KMS-11 (cell line): ENCODE results near the gene CMTM6.

Experiments used
- H2AFZ ChIP-seq: fragments of 200-600 bp; sonication (generic); 2 replicates; pipeline ENCODE4 v1.6.1; 2016; ENCODE audit warnings: antibody characterized with exemption, mixed run types, low read depth
- H3K27ac ChIP-seq: fragments of 200-600 bp; sonication (generic); 2 replicates; pipeline ENCODE4 v1.6.1; 2016; ENCODE audit warnings: mild to moderate bottlenecking, mixed run types
- H3K27me3 ChIP-seq: fragments of 200-600 bp; sonication (generic); 2 replicates; pipeline ENCODE4 v1.6.1; 2017; ENCODE audit warnings: mild to moderate bottlenecking, low read depth, mixed run types, moderate library complexity; ENCODE audit not compliant: insufficient read depth
- H3K36me3 ChIP-seq: fragments of 200-600 bp; sonication (generic); 2 replicates; pipeline ENCODE4 v1.6.1; 2017; ENCODE audit warnings: mild to moderate bottlenecking, mixed run types; ENCODE audit not compliant: insufficient read depth
- H3K4me1 ChIP-seq: fragments of 200-600 bp; sonication (generic); 2 replicates; pipeline ENCODE4 v1.6.1; 2016; ENCODE audit warnings: mild to moderate bottlenecking, low read depth, mixed run types; ENCODE audit not compliant: poor library complexity, severe bottlenecking
- H3K4me2 ChIP-seq: fragments of 200-600 bp; sonication (generic); 2 replicates; pipeline ENCODE4 v1.7.0; 2016; ENCODE audit warnings: mild to moderate bottlenecking, mixed run types
- H3K4me3 ChIP-seq: fragments of 200-600 bp; sonication (generic); IDR thresholded peaks from 2 replicates; pipeline ENCODE4 v1.6.1; 2017; ENCODE audit warnings: low read depth, low read length, mixed read lengths; ENCODE audit not compliant: insufficient read depth
- H3K79me2 ChIP-seq: fragments of 200-600 bp; sonication (generic); 2 replicates; pipeline ENCODE4 v1.6.1; 2016; ENCODE audit warnings: low read depth, mixed run types; ENCODE audit not compliant: insufficient read depth
- H3K9ac ChIP-seq: fragments of 200-600 bp; sonication (generic); 2 replicates; pipeline ENCODE4 v1.6.1; 2016; ENCODE audit warnings: mild to moderate bottlenecking, mixed run types
- H4K20me1 ChIP-seq: fragments of 200-600 bp; sonication (generic); 2 replicates; pipeline ENCODE4 v1.6.1; 2016; ENCODE audit warnings: mild to moderate bottlenecking, mixed run types; ENCODE audit not compliant: insufficient read depth
- TF ChIP-seq, protein P1 (sequence below): fragments of 200-600 bp; sonication (generic); conservative IDR thresholded peaks from 2 replicates; pipeline ENCODE4 v1.6.1; 2017; ENCODE audit warnings: low read depth, mild to moderate bottlenecking, antibody characterized with exemption, low read length, moderate library complexity, mixed read lengths

CMTM6 gene

DNA sequence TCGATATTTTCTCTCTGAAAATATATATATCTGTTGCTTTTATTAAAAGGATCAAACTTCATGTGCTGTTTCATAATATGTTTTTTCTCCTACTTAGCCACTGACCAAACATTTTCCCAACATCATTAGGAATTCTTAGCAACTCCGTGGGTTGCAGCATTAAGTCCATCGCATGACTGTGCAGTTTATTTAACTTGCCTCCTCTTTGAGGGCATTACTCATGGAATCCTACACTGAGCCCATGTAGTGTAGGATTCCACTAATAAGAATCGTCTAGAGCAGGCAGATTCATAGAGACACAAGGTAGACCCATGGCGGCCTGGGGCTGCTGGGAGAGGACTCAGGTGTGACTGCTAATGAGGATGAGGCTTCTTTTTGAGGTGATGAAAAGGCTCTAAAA, 49.3 kb downstream of the CMTM6 start:
- Histone ChIP-seq H3K4me3 (no peak overlapping the region), H2AFZ (no peak overlapping the region), H3K9ac (no peak overlapping the region), H3K4me1 (peaks cover 4% of the 10 kb centered on the region), H3K36me3 (no peaks in the 10 kb centered on the region), H4K20me1 (no peaks in the 10 kb centered on the region), H3K27ac (no peak overlapping the region), H3K4me2 (no peak overlapping the region), H3K27me3 (no peaks in the 10 kb centered on the region), H3K79me2 (no peaks in the 10 kb centered on the region)
- TF ChIP-seq, protein P1, sequence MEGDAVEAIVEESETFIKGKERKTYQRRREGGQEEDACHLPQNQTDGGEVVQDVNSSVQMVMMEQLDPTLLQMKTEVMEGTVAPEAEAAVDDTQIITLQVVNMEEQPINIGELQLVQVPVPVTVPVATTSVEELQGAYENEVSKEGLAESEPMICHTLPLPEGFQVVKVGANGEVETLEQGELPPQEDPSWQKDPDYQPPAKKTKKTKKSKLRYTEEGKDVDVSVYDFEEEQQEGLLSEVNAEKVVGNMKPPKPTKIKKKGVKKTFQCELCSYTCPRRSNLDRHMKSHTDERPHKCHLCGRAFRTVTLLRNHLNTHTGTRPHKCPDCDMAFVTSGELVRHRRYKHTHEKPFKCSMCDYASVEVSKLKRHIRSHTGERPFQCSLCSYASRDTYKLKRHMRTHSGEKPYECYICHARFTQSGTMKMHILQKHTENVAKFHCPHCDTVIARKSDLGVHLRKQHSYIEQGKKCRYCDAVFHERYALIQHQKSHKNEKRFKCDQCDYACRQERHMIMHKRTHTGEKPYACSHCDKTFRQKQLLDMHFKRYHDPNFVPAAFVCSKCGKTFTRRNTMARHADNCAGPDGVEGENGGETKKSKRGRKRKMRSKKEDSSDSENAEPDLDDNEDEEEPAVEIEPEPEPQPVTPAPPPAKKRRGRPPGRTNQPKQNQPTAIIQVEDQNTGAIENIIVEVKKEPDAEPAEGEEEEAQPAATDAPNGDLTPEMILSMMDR: no peak

DNA sequence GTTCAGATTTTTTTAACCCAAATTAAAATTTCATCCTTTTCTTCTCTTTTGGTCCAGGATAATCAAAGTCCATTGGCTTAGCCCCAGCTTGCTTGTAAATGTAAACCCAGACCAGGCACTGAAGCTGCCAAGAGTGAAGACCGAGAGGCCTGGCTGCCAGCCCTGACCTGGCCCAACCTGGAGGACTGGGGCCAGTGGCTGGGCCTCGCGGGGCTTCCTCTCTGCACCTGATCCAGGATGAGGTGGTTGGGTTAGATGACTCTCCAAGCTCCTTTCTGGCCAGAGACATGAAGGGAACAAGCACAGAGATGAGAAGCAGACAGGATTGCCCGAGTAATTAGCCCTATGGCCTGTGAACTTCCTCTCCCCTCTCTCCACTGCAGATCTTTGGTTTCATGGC, 50.6 kb downstream of the CMTM6 start:
- TF ChIP-seq, protein P1: no peak
- Histone ChIP-seq H3K27ac (no peak overlapping the region), H3K9ac (no peak overlapping the region), H3K4me2 (no peak overlapping the region), H3K27me3 (no peaks in the 10 kb centered on the region), H3K4me1 (peaks cover 4% of the 10 kb centered on the region), H3K4me3 (no peak overlapping the region), H4K20me1 (no peaks in the 10 kb centered on the region), H3K79me2 (no peaks in the 10 kb centered on the region), H3K36me3 (no peaks in the 10 kb centered on the region), H2AFZ (no peak overlapping the region)

DNA sequence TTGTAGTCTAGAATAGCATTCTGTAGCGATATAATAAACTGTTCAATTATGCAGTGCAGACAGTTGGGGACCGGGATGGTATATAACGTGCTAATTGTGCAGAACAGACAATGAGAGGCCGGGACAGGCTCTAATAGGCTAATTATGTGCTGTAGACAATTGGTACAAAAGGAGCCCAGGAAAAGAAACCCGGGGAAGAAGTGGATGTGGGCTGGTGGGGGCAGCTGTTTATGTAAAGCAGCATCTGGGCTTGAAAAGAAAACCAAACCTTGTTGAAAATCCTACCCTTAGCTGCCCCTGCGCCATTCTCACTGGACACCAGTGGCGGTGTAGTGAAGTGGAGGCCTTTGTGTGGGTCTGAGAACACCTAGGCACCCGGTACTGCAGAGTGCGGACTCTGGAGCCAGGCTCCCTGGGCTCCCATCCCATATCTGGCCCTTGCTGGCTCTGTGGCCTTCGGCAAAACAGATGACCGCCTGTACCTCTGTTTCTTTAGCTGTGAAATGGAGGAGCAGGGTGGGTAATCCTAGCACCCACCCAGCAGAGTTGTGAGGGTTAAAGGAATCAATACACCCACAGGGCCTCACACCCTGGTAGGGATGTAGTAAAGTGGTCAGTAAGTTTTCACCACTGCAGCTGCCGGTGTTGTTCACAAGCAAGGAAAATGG, 51.5 kb downstream of the CMTM6 start:
- H3K27ac ChIP-seq: no peak overlapping the region
- no peak overlapping the region for H3K4me2 ChIP-seq
- TF ChIP-seq, protein P1: no peak
- no peaks in the 10 kb centered on the region for H3K27me3 ChIP-seq
- no peak overlapping the region for H3K4me3 ChIP-seq
- no peaks in the 10 kb centered on the region for H3K79me2 ChIP-seq
- H3K9ac ChIP-seq: no peak overlapping the region
- no peak overlapping the region for H2AFZ ChIP-seq
- no peaks in the 10 kb centered on the region for H4K20me1 ChIP-seq
- peaks cover 4% of the 10 kb centered on the region for H3K4me1 ChIP-seq
- H3K36me3 ChIP-seq: no peaks in the 10 kb centered on the region

DNA sequence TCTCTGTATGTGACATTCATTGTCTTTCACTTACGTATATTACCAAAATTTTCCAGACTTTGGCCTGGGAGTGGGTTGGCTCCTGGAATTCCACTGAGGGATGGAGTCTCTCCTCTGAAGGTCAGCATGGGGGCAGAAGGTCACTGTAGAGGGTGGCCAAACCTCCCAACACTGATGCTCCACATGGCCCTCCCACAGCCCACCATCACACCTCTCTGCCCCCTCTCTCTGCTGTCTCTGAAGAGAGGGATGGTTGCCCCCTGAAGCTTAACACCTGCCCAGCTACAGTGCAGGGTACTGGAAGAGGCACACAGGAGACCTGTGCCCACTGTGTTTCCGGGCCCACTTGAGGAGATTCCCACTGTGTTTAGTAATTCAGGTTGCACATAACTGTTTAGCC, 52.2 kb downstream of the CMTM6 start:
- H3K4me3 ChIP-seq: no peak overlapping the region
- no peaks in the 10 kb centered on the region for H3K36me3 ChIP-seq
- no peaks in the 10 kb centered on the region for H3K27me3 ChIP-seq
- TF ChIP-seq, protein P1: no peak
- no peaks in the 10 kb centered on the region; the same call in 1 of the 2 replicates for H3K79me2 ChIP-seq
- no peak overlapping the region for H3K4me2 ChIP-seq
- H4K20me1 ChIP-seq: no peaks in the 10 kb centered on the region
- no peak overlapping the region for H2AFZ ChIP-seq
- peaks cover 4% of the 10 kb centered on the region for H3K4me1 ChIP-seq
- no peak overlapping the region for H3K27ac ChIP-seq
- H3K9ac ChIP-seq: no peak overlapping the region
